IPS-NIHi11 (cell line): Measurements from ENCODE around the gene AMN.

Source experiments
- DNase-seq: peaks from one replicate; pipeline ENCODE4 v3.0.0; 2012; ENCODE audit warnings: mixed read lengths, low spot score

AMN gene

GRCh38 chr14:102898776-102899515, 23.5 kb upstream of the AMN start:
- no peak for DNase-seq

DNA sequence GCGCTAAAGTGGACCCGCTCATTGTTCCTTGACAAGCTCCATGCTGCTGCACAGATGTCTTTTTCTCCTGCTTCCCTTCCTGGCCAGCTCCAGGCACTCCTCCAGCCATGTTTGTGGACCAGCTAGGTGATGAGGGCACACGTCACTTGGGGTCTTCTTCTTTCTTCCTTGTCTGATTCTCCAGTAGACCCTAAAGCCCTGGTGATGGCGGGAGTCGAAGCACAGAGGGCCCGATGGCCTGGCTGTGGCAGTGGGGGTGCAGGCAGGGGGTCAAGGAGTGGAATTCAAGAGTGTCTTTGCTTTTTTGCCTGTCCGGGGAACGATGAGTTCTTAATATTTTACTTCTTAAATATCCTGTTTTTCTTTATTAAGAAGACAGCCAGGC, 23.0 kb upstream of the AMN start:
- no peak for DNase-seq

DNA sequence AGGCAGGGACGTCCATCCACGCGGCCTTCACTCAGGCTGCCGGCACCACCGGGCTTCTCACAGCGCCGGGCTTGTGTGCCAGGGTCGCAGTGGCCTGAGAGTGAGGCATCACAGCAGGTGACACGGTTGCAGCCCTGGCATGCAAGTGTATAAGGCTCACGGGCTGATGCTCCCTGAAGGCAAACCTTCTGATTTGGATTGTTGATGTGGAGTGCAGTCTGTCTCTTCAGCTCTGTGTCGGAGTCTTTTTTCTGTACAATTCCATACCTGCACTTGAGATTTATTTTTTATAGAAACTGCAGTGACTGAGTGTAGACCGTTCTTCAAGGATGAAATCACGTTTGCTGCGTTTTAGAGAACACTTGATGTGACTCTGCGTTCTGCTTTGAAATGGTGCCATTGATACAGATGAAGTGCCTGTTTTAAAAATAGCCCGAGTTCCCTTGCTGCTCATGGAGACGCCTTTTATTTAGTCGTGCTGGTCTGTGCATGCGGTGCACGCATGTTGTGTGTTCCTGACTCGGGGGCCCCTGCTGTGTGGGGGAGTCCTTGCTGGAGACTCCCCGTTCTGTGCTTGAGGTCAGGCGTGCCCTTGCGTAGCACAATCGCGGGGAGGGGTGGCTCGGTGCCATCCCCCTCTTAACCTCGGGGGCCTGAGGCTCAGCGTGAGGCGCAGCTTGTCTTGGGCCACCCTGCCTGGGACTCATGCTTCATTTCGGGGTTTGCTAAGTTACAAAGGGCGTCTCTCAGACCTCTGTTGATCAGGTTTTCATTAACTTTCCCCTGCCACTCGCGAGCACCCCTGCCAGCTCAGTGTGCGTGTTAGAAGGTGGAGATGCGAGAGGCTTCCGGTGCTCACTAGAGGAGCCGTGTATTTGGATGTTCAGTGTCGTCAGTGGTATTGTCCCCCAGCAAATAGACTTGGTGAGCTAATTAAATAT, 21.6 kb upstream of the AMN start:
- DNase-seq: no peak

GRCh38 chr14:102901633-102902032, 20.8 kb upstream of the AMN start:
- no peak for DNase-seq

DNA sequence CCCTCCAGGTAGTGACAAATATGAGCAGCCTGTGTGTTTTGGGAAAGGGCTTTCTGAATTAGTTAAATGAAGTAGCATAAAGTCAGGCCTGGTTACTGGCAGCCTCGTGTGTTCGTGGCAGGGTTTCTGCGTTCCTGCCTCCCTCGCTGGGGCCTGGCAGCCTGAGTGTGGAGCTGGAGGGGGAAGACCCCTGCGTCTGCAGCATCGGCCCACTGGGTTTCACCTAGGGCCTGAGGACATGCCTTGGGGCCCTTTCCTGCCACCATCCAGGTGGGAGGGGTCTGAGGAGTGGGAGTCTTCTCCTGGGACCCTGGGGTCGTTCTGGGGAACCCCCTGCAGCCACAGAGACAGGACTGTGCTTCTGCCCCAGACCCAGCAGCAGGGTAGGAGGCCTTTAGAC, 20.4 kb upstream of the AMN start:
- DNase-seq: no peak

DNA sequence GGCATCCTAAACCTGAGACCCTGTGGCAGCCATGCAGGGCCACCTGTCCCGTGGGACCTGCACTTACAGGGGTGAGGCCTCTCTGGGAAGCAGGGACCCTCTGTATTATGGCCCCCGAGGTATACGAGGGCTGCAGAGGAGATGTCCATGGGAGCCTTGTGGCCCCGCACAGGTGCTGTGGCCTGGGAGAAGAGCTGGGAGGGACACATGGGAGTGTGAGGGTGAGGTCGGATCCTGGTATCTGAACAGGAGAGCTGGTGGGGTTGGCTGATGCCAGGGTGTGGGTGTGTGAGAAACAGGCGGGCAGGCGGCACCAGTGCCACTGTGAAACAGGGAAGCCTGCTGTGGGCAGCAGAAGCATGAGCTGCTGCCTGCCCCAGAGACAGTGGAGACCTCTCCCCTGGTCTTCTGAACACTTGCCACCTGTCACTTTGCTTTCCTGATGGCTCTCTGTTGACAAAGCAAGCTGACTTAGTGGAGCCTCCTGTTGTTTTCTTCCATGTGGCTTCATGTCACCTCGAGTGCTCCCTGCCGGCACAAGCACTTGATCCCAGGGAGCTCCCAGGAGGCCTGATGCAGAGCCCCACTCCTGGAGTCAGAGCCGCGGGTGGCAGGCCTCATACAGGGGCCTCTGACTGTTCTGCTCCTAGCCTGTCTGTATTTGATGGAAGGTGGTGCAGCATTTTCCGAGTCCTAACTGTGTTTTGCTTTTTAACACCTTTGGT, 19.8 kb upstream of the AMN start:
- no peak for DNase-seq

- DNase-seq: no peak
These were observed 19.1 kb upstream of the AMN start for GRCh38 chr14:102903248-102903888.

DNA sequence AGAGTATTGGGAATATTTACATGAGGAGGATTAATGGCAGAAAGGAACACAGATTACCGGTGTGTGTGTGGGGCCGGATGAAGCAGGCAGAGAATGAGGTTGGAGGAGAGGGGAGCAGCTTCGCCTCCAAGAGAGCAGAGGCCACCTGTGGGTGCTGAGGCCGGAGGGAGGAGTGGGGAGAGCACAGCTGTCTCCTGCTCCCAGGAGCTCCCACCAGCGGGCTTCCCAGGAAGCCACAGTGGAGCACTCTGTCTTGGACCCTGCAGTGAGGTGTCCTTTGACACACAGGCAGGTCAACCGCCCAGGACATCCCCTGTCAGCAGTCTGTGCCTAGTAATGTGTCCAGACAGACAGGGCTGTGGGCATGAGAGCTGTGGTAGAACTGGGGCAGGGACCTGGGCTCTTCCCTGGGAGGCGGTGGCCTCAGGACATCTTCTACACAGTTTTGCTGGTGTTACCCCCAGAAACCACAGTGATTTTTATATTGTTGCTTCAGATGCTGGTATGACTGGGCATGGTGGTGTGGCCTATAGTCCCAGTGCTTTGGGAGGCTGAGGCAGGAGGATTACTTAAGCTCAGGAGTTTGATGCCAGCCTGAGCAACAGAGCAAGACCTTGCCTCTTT, 18.5 kb upstream of the AMN start:
- no peak for DNase-seq

GRCh38 chr14:102905116-102906108, 17.1 kb upstream of the AMN start:
- no peak for DNase-seq

DNA sequence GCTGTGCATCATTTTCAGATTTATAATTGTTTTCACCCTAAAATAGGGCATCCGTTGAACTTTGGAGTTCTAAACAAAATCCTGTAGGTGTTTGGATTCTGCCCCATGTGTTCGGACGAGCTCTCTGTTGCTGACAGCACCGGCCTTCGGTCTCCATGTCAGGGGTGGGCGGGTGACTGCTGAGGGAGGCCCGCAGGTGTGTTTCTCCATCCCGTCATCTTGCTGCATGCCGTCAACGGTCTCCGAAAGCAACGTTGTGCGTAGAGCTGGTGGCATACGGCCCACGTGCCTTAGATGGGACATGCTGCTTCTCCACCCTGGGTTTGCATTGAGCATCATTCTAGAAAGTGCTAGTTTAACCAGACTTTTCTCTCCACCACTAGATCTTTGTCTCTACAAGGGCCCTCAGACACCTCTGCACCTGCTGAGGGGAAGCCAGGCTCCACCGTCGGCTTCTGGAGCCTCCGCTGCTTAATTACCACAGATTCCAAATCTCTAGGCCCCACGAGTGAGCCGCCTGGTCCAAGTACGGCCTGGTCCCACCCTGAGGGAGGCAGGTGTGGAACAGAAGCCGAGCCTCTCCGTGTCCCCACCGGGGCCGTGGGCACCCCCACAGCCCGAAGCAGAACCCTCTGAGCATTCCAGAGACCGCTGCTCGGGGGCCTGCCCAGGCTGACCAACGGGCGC, 15.7 kb upstream of the AMN start:
- DNase-seq: no peak

DNA sequence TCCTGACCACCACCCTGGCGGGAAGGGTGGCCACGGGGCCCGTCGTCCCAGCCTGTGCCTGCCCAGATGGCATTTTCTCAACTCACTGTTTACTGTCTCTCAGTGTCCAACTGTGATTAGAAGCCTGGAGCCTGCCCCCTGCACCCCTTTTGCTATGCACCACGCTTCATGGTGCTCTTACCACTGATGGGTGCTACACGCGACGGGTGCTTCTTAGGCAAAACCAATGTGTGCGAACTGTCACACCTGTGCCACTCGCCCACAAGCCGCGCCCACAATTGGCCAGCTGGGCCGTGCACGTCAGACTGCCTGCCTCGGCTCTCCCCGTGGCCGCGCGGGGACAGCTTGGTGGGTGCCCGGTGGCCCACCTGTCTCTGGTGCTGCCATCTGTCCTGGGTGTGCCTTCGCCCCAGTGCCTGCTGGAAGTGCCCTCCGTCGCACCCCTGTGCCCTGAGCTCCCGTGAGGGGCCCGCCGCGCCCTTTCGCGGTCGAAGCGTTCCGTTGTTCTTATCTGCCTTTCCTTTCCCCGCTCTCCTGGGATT, 15.1 kb upstream of the AMN start:
- no peak for DNase-seq

DNA sequence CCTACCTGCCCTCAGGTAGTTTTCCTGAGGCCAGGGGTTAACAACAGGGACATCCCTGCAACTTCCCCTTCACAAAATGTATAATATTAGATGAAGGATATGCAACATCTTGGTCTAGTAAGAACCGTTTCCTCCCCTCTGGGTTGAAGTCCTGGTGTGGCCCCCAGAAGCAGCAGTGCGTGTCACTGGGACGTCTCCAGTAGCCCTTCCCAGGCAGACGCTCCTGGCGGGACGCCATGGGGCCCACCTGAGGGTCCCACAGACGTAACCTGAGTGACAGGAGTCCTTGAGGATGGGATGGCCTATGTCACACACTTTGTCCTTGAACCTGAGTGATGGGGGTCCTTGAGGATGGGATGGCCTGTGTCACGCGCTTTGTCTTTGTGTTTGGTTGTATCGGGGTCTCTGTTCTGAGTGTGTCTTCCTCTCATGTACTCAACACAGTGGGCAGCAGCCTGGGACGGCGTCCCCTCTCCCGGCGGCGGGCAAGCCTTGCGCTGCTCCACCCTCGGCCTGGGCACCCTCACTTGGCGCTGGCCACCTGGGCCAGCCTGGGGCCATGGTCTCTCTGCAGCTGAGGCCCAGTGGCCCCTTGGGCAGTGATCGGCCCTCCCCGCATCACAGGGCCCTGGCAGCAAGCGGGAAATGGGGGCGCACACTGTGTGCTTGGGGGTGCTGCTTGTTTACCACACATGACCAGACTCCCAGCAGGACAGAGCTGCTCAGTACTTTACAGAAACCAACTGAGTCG, 14.3 kb upstream of the AMN start:
- no peak for DNase-seq

DNA sequence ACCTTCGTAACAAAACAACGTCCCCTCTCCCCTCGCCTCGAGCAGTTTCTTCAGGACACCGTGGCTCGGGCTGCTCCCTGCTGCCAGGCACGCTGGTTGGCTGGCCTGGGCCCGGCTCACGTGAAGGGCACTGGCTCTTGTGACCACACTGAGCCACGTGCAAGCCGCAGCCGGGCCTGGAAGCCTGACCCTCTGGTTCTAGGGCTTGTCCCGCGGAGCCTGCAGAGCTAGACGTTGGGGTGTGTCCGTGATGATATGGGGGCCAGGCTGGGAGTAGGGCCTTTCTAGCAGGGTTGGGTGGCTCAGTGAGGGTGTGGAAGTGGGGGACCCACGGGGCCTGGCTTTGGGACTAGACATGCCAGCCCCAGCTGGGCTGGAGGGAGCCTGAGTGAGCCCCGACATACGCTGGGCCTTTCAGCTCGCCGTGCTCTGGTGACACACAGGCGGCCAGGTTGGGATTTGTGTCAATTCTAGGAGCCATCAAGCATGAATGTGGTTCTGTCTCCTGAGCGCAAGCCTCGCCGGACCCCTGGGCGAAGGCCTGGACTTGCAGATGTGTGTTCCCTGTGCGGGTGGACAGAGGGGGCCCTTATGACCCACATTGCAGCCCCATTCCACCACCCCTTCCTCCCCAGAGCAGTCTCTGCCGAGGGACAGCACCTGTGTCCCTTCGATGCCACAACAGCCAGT, 13.6 kb upstream of the AMN start:
- no peak for DNase-seq

GRCh38 chr14:102909462-102909861, 13.0 kb upstream of the AMN start:
- no peak for DNase-seq

DNA sequence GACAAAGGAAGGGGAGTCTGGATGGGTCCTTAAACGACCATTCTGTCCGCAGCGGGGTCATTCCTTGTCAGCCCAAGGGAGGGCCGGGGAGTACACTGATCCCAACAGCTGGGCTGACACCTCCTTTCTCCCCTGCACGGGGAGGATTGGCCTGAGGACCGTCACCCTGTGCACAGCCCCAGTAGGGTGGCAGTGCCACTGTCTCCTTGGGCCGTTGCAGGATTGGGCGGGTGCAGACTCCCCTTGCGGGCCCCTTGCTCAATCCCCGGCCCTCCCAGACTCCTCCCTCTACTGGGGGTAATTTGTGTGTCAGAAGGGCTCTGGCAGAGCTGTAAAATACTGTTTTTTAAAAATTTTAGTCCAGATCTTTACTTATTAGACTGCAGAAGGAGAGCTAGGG, 12.6 kb upstream of the AMN start:
- DNase-seq: no peak

DNA sequence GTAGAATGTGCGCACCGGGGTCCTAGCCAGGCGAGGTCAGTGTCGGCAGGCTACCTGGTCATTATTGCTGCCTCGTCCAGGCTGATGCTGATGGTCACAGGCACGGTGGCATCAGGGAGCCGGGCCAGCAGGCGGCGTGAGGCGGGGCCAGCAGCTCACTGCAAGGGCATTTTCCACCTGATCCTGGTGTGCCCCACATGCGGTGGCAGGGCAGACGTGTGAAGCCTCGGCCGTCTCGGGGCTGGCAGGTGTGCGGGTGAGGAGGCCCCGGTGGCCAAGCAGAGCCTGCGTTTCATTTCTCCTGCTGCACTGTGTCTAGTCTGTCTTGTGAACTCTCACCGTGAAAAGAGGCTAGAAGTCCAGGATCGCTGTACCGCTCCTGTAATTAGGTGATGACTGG, 12.0 kb upstream of the AMN start:
- DNase-seq: no peak

DNA sequence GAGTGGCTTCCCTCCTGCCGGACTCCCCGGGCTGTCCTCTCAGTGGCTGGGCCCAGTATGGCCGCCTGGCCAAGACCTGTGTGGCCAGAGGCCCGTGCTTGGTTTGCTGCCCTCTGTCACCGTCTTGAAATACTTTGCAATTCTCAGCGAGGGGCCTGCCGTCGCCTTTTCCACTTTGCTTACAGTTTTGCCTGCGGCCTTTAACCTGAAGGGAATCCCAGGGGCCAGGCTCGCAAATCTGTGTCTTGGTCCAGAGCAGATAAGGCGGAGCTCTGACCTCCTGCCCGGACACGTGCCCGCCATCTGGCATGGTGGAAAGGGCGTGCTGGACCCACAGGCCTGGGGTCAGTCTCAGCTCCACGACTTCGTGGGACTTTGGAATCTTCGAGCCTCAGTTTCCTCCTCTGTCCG, 10.9 kb upstream of the AMN start:
- no peak for DNase-seq
